BLaER1 (cell line): Measurements from ENCODE around the gene PGAM2.

Experiments used
- H3K27ac ChIP-seq: shearing (Covaris generic); formaldehyde crosslinking; 2 replicates; pipeline ENCODE4 v1.8.1; 2022
- H3K27me3 ChIP-seq: shearing (Covaris generic); formaldehyde crosslinking; 2 replicates; pipeline ENCODE4 v1.8.1; 2022
- H3K36me3 ChIP-seq: shearing (Covaris generic); formaldehyde crosslinking; 2 replicates; pipeline ENCODE4 v1.8.1; 2022
- H3K4me1 ChIP-seq: shearing (Covaris generic); formaldehyde crosslinking; 2 replicates; pipeline ENCODE4 v1.8.1; 2022
- H3K4me2 ChIP-seq: shearing (Covaris generic); formaldehyde crosslinking; 2 replicates; pipeline ENCODE4 v1.8.1; 2022
- H3K4me3 ChIP-seq: shearing (Covaris generic); formaldehyde crosslinking; 2 replicates; pipeline ENCODE4 v1.8.1; 2022
- H3K9ac ChIP-seq: shearing (Covaris generic); formaldehyde crosslinking; 2 replicates; pipeline ENCODE4 v1.8.1; 2022
- H3K9me3 ChIP-seq: shearing (Covaris generic); formaldehyde crosslinking; 2 replicates; pipeline ENCODE4 v1.8.1; 2022
- H4K20me1 ChIP-seq: shearing (Covaris generic); formaldehyde crosslinking; 2 replicates; pipeline ENCODE4 v1.8.1; 2022
- Cebpa-rat ChIP-seq: shearing (Covaris generic); IDR thresholded peaks from 2 replicates; pipeline ENCODE4 v1.8.1; 2022

PGAM2 gene

GRCh38 chr7:44061645-44062179 lies 3.7 kb downstream of the PGAM2 start:
- 0 out of 2 replicates have a peak overlapping the region, but pooled peaks have one; percentile 22 for H3K9ac ChIP-seq
- peaks cover 77% of the 10 kb centered on the region for H3K36me3 ChIP-seq
- peaks cover 18% of the 10 kb centered on the region for H4K20me1 ChIP-seq
- H3K4me3 ChIP-seq, result no peak overlapping the region
- no peaks in the 10 kb centered on the region for H3K9me3 ChIP-seq
- no peak overlapping the region for H3K4me2 ChIP-seq
- H3K4me1 ChIP-seq, result peaks cover 78% of the 10 kb centered on the region
- no peak for TF ChIP-seq Cebpa-rat
- peak overlapping the region; percentile 49 for H3K27ac ChIP-seq
- H3K27me3 ChIP-seq, result no peaks in the 10 kb centered on the region

GRCh38 chr7:44060948-44061644 lies 4.3 kb downstream of the PGAM2 start:
- peak overlapping the region; percentile 49 for H3K27ac ChIP-seq
- H3K4me1 ChIP-seq, result peaks cover 74% of the 10 kb centered on the region
- no peak overlapping the region for H3K4me3 ChIP-seq
- peak overlapping the region; percentile 91; the same call in 1 of the 2 replicates for H3K4me2 ChIP-seq
- peaks cover 83% of the 10 kb centered on the region for H3K36me3 ChIP-seq
- 0 out of 2 replicates have a peak overlapping the region, but pooled peaks have one; percentile 22 for H3K9ac ChIP-seq
- no peaks in the 10 kb centered on the region for H3K27me3 ChIP-seq
- no peak for TF ChIP-seq Cebpa-rat
- H4K20me1 ChIP-seq, result peaks cover 24% of the 10 kb centered on the region
- H3K9me3 ChIP-seq, result no peaks in the 10 kb centered on the region

GRCh38 chr7:44060091-44060947 lies 5.0 kb downstream of the PGAM2 start:
- H3K4me3 ChIP-seq, result no peak overlapping the region; the same call in 1 of the 2 replicates
- peaks cover 26% of the 10 kb centered on the region for H4K20me1 ChIP-seq
- H3K27me3 ChIP-seq, result no peaks in the 10 kb centered on the region
- H3K27ac ChIP-seq, result peak overlapping the region; percentile 87
- H3K9me3 ChIP-seq, result no peaks in the 10 kb centered on the region
- H3K4me2 ChIP-seq, result peak overlapping the region; percentile 91
- H3K4me1 ChIP-seq, result peaks cover 66% of the 10 kb centered on the region
- peaks cover 91% of the 10 kb centered on the region for H3K36me3 ChIP-seq
- H3K9ac ChIP-seq, result peak overlapping the region; percentile 32; the same call in 1 of the 2 replicates
- TF ChIP-seq Cebpa-rat, result no peak

GRCh38 chr7:44059219-44060090 lies 5.9 kb downstream of the PGAM2 start:
- H3K4me3 ChIP-seq, result peak overlapping the region; percentile 37; the same call in 1 of the 2 replicates
- peaks cover 26% of the 10 kb centered on the region for H4K20me1 ChIP-seq
- peaks cover 62% of the 10 kb centered on the region for H3K4me1 ChIP-seq
- peak overlapping the region; percentile 91 for H3K4me2 ChIP-seq
- TF ChIP-seq Cebpa-rat, result no peak
- peaks cover 100% of the 10 kb centered on the region for H3K36me3 ChIP-seq
- H3K9ac ChIP-seq, result peak overlapping the region; percentile 70
- peak overlapping the region; percentile 87 for H3K27ac ChIP-seq
- H3K27me3 ChIP-seq, result no peaks in the 10 kb centered on the region
- H3K9me3 ChIP-seq, result no peaks in the 10 kb centered on the region

GRCh38 chr7:44058759-44059218 lies 6.6 kb downstream of the PGAM2 start:
- Histone ChIP-seq H3K27me3 (no peaks in the 10 kb centered on the region), H3K9me3 (no peaks in the 10 kb centered on the region), H3K4me3 (0 out of 2 replicates have a peak overlapping the region, but pooled peaks have one; percentile 37), H3K36me3 (peaks cover 100% of the 10 kb centered on the region), H4K20me1 (peaks cover 26% of the 10 kb centered on the region), H3K27ac (peak overlapping the region; percentile 87), H3K4me1 (peaks cover 62% of the 10 kb centered on the region), H3K4me2 (peak overlapping the region; percentile 91), H3K9ac (peak overlapping the region; percentile 70)
- TF ChIP-seq Cebpa-rat, result no peak

GRCh38 chr7:44057849-44058758 lies 7.3 kb downstream of the PGAM2 start:
- Histone ChIP-seq H3K27me3 (no peaks in the 10 kb centered on the region), H3K4me3 (0 out of 2 replicates have a peak overlapping the region, but pooled peaks have one; percentile 37), H3K9me3 (no peaks in the 10 kb centered on the region), H3K9ac (peak overlapping the region; percentile 70), H3K36me3 (peaks cover 100% of the 10 kb centered on the region), H3K27ac (peak overlapping the region; percentile 87), H4K20me1 (peaks cover 26% of the 10 kb centered on the region), H3K4me1 (peaks cover 62% of the 10 kb centered on the region), H3K4me2 (peak overlapping the region; percentile 91)
- TF ChIP-seq Cebpa-rat, result no peak

GRCh38 chr7:44057181-44057848 lies 8.1 kb downstream of the PGAM2 start:
- TF ChIP-seq Cebpa-rat, result no peak
- Histone ChIP-seq H3K27ac (peak overlapping the region; percentile 87), H3K4me1 (peaks cover 62% of the 10 kb centered on the region), H3K36me3 (peaks cover 100% of the 10 kb centered on the region), H4K20me1 (peaks cover 34% of the 10 kb centered on the region), H3K9me3 (no peaks in the 10 kb centered on the region), H3K9ac (no peak overlapping the region), H3K4me3 (no peak overlapping the region), H3K4me2 (peak overlapping the region; percentile 91; the same call in 1 of the 2 replicates), H3K27me3 (no peaks in the 10 kb centered on the region)

GRCh38 chr7:44056681-44057080 lies 8.7 kb downstream of the PGAM2 start:
- no peak overlapping the region for H3K4me2 ChIP-seq
- peaks cover 41% of the 10 kb centered on the region for H4K20me1 ChIP-seq
- H3K27ac ChIP-seq, result peak overlapping the region; percentile 9; the same call in 1 of the 2 replicates
- no peak overlapping the region for H3K4me3 ChIP-seq
- H3K27me3 ChIP-seq, result no peaks in the 10 kb centered on the region
- H3K36me3 ChIP-seq, result peaks cover 100% of the 10 kb centered on the region
- peaks cover 62% of the 10 kb centered on the region for H3K4me1 ChIP-seq
- TF ChIP-seq Cebpa-rat, result no peak
- no peaks in the 10 kb centered on the region for H3K9me3 ChIP-seq
- no peak overlapping the region for H3K9ac ChIP-seq
